Breast epithelium (tissue), 4 donors: Measurements from ENCODE around the gene CS. TPM values are rescaled to one million over a fixed set of nuclear protein-coding genes. Genes with fewer than 3 reads are reported as not detected.

ENCODE experiments used
- DNase-seq, 2 donors: peaks; one replicate each; pipeline ENCODE4 v3.0.0-alpha.2; 2019; ENCODE audit warnings: low spot score in 2 of 2
- H3K27ac ChIP-seq, 2 donors: fragments of 200-600 bp; sonication (generic) in 1 of 2; one replicate each; pipeline ENCODE4 v1.5.1; 2016 to 2019; ENCODE audit warnings: mild to moderate bottlenecking in 1 of 2
- H3K27me3 ChIP-seq, 2 donors: fragments of 200-600 bp; sonication (generic) in 1 of 2; one replicate each; pipeline versions ENCODE4 v1.5.1 to v1.6.0; 2017 to 2019; ENCODE audit warnings: control low read depth in 1 of 2, mild to moderate bottlenecking in 1 of 2
- H3K36me3 ChIP-seq: fragments of 200-600 bp; one replicate; pipeline ENCODE4 v1.5.1; 2019
- H3K4me1 ChIP-seq, 2 donors: fragments of 200-600 bp; sonication (generic); one replicate each; pipeline ENCODE4 v1.5.1; 2016 to 2019; ENCODE audit warnings: control low read depth in 1 of 2
- H3K4me3 ChIP-seq, 3 donors: fragments of 200-600 bp; sonication (generic); 1 replicate in 2 of 3; 2 replicates in 1 of 3; pipeline ENCODE4 v1.5.1; 2016 to 2019; ENCODE audit warnings: mild to moderate bottlenecking in 3 of 3, moderate library complexity in 2 of 3
- H3K9me3 ChIP-seq, 2 donors: fragments of 200-600 bp; sonication (generic) in 1 of 2; one replicate each; pipeline ENCODE4 v1.5.1; 2016 to 2019; ENCODE audit warnings: control low read depth in 1 of 2
- CTCF ChIP-seq, 3 donors: fragments of 450-650 bp; IDR thresholded peaks; one replicate each; pipeline ENCODE4 v1.5.1; 2016 to 2017; ENCODE audit warnings: antibody characterized with exemption in 3 of 3, mild to moderate bottlenecking in 3 of 3, moderate library complexity in 3 of 3
- POLR2A ChIP-seq: fragments of 450-650 bp; IDR thresholded peaks from one replicate; pipeline ENCODE4 v1.6.1; 2016; ENCODE audit warnings: antibody characterized with exemption, mild to moderate bottlenecking, moderate library complexity
- POLR2AphosphoS5 ChIP-seq, 3 donors: sonication (generic); formaldehyde crosslinking; IDR thresholded peaks; one replicate each; pipeline ENCODE4 v1.6.1; 2017; ENCODE audit warnings: antibody characterized with exemption in 3 of 3
- intact Hi-C: fragments of 100-400 bp; cut with DNase I; formaldehyde crosslinking; loops from one replicate; pipeline ENCODE4 v1.15.1; 2023; ENCODE audit warnings: low total_unique reads
- total RNA-seq, 3 donors: library from RNA; depleted of rRNA; stranded (reverse); fragments of >200 nt; gene quantifications; one replicate each; pipeline ENCODE4 v1.1.0, GENCODE V29; 2016

CS gene
- total RNA-seq, 3 donors from 2014 or later = 79.2 to 132 (median 103) TPM

- intact Hi-C loops = no loop called here
- no peaks in the 10 kb centered on the region for H3K36me3 ChIP-seq
- H3K4me1 ChIP-seq = peaks cover 5 to 7% of the 10 kb centered on the region in 2 donors
- peak; percentile 91 to 95 for DNase-seq
- H3K27ac ChIP-seq = peak within 1 kb of the TSS; percentile 94
- TF ChIP-seq CTCF (IDR thresholded peaks at IDR 0.05) (peak in 2 of 3 donors; percentile 31 to 42), POLR2AphosphoS5 (IDR thresholded peaks at IDR 0.05) (peak; percentile 84 to 89 (median 85)), POLR2A (peak; percentile 38)
- no peaks in the 10 kb centered on the region for H3K27me3 ChIP-seq
- H3K4me3 ChIP-seq = peak within 1 kb of the TSS; percentile 72 to 89 (median 87)
- H3K9me3 ChIP-seq = no peaks in the 10 kb centered on the region
Observed at GRCh38 chr12:56315622-56316473, 15.7 kb upstream of the CS start, which contains the start of gene CNPY2. Gene CNPY2 (minus strand): TSS chr12:56315988. CDS start chr12:56315217, 771 bp downstream.

GRCh38 chr12:56315249-56315621 lies 15.1 kb upstream of the CS start:
- H3K36me3 ChIP-seq = no peaks in the 10 kb centered on the region
- intact Hi-C loops = no loop called here

GRCh38 chr12:56311003-56311402 lies 10.9 kb upstream of the CS start:
- no peak overlapping the region for H3K27ac ChIP-seq
- no peaks in the 10 kb centered on the region for H3K27me3 ChIP-seq
- H3K36me3 ChIP-seq = no peaks in the 10 kb centered on the region
- no peaks in the 10 kb centered on the region for H3K9me3 ChIP-seq
- TF ChIP-seq POLR2AphosphoS5 (IDR thresholded peaks at IDR 0.05) (no peak), CTCF (IDR thresholded peaks at IDR 0.05) (no peak), POLR2A (no peak)
- DNase-seq = no peak
- no peak overlapping the region for H3K4me3 ChIP-seq
- intact Hi-C loops = no loop called here
- peaks cover 5 to 7% of the 10 kb centered on the region in 2 donors for H3K4me1 ChIP-seq

More at GRCh38 chr12:56315249-56315621, 15.1 kb upstream of the CS start:
- Histone ChIP-seq H3K4me1 (peaks cover 5 to 7% of the 10 kb centered on the region in 2 donors), H3K4me3 (peak overlapping the region; percentile 72 to 89 (median 87)), H3K27ac (peak overlapping the region; percentile 94), H3K27me3 (no peaks in the 10 kb centered on the region), H3K9me3 (no peaks in the 10 kb centered on the region)
- TF ChIP-seq CTCF (IDR thresholded peaks at IDR 0.05) (no peak), POLR2A (no peak), POLR2AphosphoS5 (IDR thresholded peaks at IDR 0.05) (no peak)
- no peak for DNase-seq

- Histone ChIP-seq H3K4me3 (no peak overlapping the region), H3K36me3 (no peaks in the 10 kb centered on the region), H3K9me3 (no peaks in the 10 kb centered on the region), H3K27ac (no peak overlapping the region), H3K4me1 (no peaks in the 10 kb centered on the region), H3K27me3 (no peaks in the 10 kb centered on the region)
- TF ChIP-seq POLR2AphosphoS5 (IDR thresholded peaks at IDR 0.05) = no peak
- TF ChIP-seq POLR2A = no peak
- no peak for TF ChIP-seq CTCF (IDR thresholded peaks at IDR 0.05)
- no peak for DNase-seq
- intact Hi-C loops = no loop called here
Observed at GRCh38 chr12:56308714-56309113, 8.6 kb upstream of the CS start.
